Immature natural killer cell (primary cell): Measurements from ENCODE around the gene RAB9B. TPM values are rescaled to one million over a fixed set of nuclear protein-coding genes. Genes with fewer than 3 reads are reported as not detected.

Source experiments
- DNase-seq, 3 donors: peaks; one replicate each; pipeline ENCODE4 v3.0.0; 2022; ENCODE audit warnings: mixed read lengths in 1 of 3
- H3K27ac Mint-ChIP-seq, 6 donors: one replicate each; pipeline ENCODE4 v1.8.0; 2020; ENCODE audit warnings: mixed read lengths in 6 of 6, mild to moderate bottlenecking in 5 of 6, inconsistent platforms in 4 of 6, moderate library complexity in 3 of 6
- H3K27me3 Mint-ChIP-seq, 3 donors: one replicate each; pipeline ENCODE4 v1.8.0; 2020 to 2021; ENCODE audit warnings: low read depth in 3 of 3, mild to moderate bottlenecking in 3 of 3, mixed read lengths in 3 of 3, moderate library complexity in 3 of 3, inconsistent platforms in 1 of 3
- H3K36me3 Mint-ChIP-seq, 3 donors: one replicate each; pipeline ENCODE4 v1.8.0; 2020; ENCODE audit warnings: mixed read lengths in 3 of 3, inconsistent platforms in 2 of 3, mild to moderate bottlenecking in 2 of 3
- H3K4me1 Mint-ChIP-seq, 2 donors: one replicate each; pipeline ENCODE4 v1.8.0; 2020; ENCODE audit warnings: inconsistent platforms in 2 of 2, mild to moderate bottlenecking in 2 of 2, mixed read lengths in 2 of 2, moderate library complexity in 1 of 2
- H3K4me3 Mint-ChIP-seq, 5 donors: one replicate each; pipeline ENCODE4 v1.8.0; 2020; ENCODE audit warnings: mild to moderate bottlenecking in 5 of 5, mixed read lengths in 5 of 5, inconsistent platforms in 3 of 5, moderate library complexity in 3 of 5
- H3K9me3 Mint-ChIP-seq, 6 donors: one replicate each; pipeline ENCODE4 v1.8.0; 2020; ENCODE audit warnings: mild to moderate bottlenecking in 6 of 6, mixed read lengths in 6 of 6, inconsistent platforms in 4 of 6, moderate library complexity in 3 of 6
- polyA plus RNA-seq, 3 donors: library from polyadenylated mRNA; unstranded; fragments of 300-500 nt; fragmentation: Illumina TruSeq; gene quantifications; one replicate each; pipeline ENCODE4 v1.2.3, GENCODE V29; 2021

RAB9B gene
- polyA plus RNA-seq, 3 donors from 2014 or later = 0.33 to 0.43 (median 0.38) TPM

DNA sequence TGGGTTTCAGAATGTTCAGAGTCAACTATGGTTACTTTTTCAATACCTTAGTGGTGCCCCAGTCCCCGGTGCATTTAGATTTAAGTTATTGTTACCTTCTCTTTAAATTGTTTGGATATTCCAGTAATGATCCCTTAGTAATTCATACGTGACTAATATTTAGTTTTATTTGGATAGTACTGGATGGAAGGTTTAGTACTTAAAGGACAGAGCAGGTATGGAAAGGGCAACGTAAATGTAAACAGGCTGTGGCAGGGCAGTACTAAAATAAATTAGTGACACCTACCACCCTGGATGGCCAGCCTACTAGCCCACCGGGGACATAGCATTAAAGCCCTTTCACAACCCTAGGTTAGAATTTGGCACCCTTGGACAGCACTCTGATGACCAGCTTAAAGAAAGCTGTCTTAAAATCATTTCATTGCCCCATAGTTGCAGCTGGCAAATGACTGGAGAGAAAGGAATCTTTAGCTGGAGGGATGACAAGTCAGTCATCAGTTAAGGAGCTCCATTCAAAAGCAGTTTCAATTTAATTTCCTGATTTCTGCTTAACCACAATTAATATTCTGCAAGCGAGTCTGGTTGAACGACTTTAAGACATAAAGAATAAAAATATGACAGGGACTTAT lies 39.0 kb downstream of the RAB9B start:
- no peak for DNase-seq
- peaks cover 0 to 5% (median 2%) of the 10 kb centered on the region in 3 donors for H3K27me3 Mint-ChIP-seq
- H3K4me3 Mint-ChIP-seq = no peak overlapping the region
- H3K4me1 Mint-ChIP-seq = no peaks in the 10 kb centered on the region
- H3K9me3 Mint-ChIP-seq = no peaks in the 10 kb centered on the region
- H3K36me3 Mint-ChIP-seq = no peaks in the 10 kb centered on the region
- H3K27ac Mint-ChIP-seq = no peak overlapping the region

DNA sequence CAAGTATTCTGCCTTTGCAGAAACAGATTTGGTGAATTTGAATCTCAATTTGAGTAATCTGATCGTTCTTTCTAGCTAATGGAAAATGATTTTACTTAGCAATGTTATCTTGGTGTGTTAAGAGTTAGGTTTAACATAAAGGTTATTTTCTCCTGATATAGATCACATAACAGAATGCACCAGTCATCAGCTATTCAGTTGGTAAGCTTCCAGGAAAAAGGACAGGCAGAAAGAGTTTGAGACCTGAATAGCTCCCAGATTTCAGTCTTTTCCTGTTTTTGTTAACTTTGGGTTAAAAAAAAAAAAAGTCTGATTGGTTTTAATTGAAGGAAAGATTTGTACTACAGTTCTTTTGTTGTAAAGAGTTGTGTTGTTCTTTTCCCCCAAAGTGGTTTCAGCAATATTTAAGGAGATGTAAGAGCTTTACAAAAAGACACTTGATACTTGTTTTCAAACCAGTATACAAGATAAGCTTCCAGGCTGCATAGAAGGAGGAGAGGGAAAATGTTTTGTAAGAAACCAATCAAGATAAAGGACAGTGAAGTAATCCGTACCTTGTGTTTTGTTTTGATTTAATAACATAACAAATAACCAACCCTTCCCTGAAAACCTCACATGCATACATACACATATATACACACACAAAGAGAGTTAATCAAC lies 40.1 kb downstream of the RAB9B start:
- H3K9me3 Mint-ChIP-seq = no peaks in the 10 kb centered on the region
- no peak overlapping the region for H3K4me3 Mint-ChIP-seq
- H3K4me1 Mint-ChIP-seq = no peaks in the 10 kb centered on the region
- H3K27ac Mint-ChIP-seq = no peak overlapping the region
- H3K27me3 Mint-ChIP-seq = peaks cover 0 to 5% (median 2%) of the 10 kb centered on the region in 3 donors
- no peak for DNase-seq
- H3K36me3 Mint-ChIP-seq = no peaks in the 10 kb centered on the region

DNA sequence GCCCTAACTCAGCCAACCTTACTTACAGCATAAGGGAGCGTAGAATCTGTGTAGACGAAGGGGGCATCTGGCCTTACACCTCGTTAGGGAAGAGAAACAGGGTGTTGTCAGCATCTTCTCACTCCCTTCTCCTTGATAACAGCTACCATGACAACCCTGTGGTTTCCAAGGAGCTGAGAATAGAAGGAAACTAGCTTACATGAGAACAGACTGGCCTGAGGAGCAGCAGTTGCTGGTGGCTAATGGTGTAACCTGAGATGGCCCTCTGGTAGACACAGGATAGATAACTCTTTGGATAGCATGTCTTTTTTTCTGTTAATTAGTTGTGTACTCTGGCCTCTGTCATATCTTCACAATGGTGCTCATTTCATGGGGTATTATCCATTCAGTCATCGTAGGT lies 40.8 kb downstream of the RAB9B start:
- peaks cover 0 to 5% (median 2%) of the 10 kb centered on the region in 3 donors for H3K27me3 Mint-ChIP-seq
- H3K4me3 Mint-ChIP-seq = no peak overlapping the region
- no peaks in the 10 kb centered on the region for H3K36me3 Mint-ChIP-seq
- DNase-seq = no peak
- H3K9me3 Mint-ChIP-seq = no peaks in the 10 kb centered on the region
- no peaks in the 10 kb centered on the region for H3K4me1 Mint-ChIP-seq
- no peak overlapping the region for H3K27ac Mint-ChIP-seq

DNA sequence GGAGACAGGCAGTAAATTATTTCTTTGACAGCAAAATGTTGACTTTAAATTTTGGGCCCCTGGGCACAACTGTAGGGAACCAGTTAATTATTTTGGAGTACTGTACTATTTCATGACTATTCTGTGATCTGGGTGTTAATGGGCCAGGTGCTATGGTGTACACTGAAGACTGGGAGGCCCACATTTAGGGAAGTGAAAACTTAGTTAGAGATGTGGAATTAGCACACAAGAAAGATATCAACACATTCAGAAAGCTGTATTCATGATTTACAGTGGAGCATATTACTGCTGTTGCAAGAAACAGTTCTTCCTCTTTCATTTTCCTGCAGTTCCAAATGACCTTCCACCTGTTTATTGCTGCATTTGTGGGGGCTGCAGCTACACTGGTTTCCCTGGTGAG lies 43.1 kb downstream of the RAB9B start:
- DNase-seq = no peak
- no peak overlapping the region for H3K27ac Mint-ChIP-seq

DNA sequence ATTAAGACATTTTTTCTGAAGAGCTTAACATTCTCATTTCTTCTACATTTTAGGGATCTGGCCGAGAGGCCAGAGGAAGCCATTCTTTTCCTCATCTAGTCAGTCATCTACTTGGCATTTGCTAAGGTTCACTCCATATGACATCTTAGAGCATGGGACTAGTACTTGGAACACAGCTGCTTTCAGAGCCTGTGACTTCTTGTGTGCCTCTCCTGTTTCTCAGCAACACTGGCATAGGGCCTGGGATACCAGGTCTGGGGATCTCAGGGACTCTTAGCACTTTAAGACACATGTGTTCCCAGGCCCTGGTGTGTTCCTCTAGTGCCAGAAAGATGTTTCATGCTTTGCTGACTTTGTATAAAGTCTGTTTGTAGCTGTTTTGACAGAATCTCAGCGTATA lies 48.1 kb downstream of the RAB9B start:
- Mint-ChIP-seq H3K27me3 (peaks cover 0 to 1% (median 0%) of the 10 kb centered on the region in 3 donors), H3K36me3 (no peaks in the 10 kb centered on the region), H3K4me3 (no peak overlapping the region), H3K9me3 (no peaks in the 10 kb centered on the region), H3K4me1 (no peaks in the 10 kb centered on the region), H3K27ac (no peak overlapping the region)
- DNase-seq = no peak

More for the DNA sequence above, 43.1 kb downstream of the RAB9B start:
- no peaks in the 10 kb centered on the region for H3K4me1 Mint-ChIP-seq
- no peak overlapping the region for H3K4me3 Mint-ChIP-seq
- no peaks in the 10 kb centered on the region for H3K9me3 Mint-ChIP-seq
- H3K27me3 Mint-ChIP-seq = peaks cover 0 to 3% (median 2%) of the 10 kb centered on the region in 3 donors
- H3K36me3 Mint-ChIP-seq = no peaks in the 10 kb centered on the region

DNA sequence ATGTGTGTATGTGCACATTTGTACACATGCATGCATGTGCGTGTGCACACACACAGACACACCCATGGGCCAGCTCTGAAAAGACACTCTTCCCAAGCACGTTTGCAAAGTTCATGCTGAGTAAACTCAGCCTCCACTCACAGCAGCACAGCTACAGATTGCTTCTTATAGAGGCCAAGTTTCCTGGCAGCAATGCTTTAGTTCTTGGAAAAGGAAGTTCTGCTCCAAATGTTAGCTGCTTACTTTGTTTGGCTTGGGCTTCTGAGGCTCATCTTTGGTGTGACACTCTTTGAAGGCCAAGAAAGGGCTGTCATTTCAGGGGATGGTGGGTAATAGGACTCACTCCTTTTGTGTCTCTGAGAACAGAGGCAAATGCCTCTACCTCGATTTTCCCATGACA lies 48.9 kb downstream of the RAB9B start:
- Mint-ChIP-seq H3K4me3 (no peak overlapping the region), H3K4me1 (no peaks in the 10 kb centered on the region), H3K9me3 (no peaks in the 10 kb centered on the region), H3K36me3 (no peaks in the 10 kb centered on the region), H3K27me3 (peaks cover 0 to 1% (median 0%) of the 10 kb centered on the region in 3 donors), H3K27ac (no peak overlapping the region)
- no peak for DNase-seq

DNA sequence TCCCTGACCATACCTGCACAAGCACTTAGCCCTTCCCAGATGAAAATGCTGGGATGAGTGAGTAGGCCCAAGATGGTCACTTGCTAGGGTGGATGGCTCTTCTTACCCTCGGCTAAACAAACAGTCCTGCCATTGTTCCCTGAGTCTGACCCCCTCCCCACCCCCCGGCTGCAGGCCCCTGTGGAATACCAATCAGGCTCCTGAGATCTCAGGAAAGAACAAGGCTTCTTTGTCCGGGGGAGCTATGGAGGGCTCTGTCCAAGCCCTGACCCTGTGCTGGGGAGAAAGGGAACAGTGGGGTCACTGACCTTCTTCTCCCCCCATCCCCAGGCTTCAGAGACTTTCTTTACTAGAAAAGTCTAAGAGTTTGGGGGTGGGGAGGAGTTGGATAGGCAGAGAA lies 49.4 kb downstream of the RAB9B start:
- H3K4me3 Mint-ChIP-seq = no peak overlapping the region
- no peaks in the 10 kb centered on the region for H3K36me3 Mint-ChIP-seq
- no peaks in the 10 kb centered on the region for H3K4me1 Mint-ChIP-seq
- DNase-seq = no peak
- H3K27me3 Mint-ChIP-seq = peaks cover 0 to 1% (median 0%) of the 10 kb centered on the region in 3 donors
- H3K9me3 Mint-ChIP-seq = no peaks in the 10 kb centered on the region
- no peak overlapping the region for H3K27ac Mint-ChIP-seq

DNA sequence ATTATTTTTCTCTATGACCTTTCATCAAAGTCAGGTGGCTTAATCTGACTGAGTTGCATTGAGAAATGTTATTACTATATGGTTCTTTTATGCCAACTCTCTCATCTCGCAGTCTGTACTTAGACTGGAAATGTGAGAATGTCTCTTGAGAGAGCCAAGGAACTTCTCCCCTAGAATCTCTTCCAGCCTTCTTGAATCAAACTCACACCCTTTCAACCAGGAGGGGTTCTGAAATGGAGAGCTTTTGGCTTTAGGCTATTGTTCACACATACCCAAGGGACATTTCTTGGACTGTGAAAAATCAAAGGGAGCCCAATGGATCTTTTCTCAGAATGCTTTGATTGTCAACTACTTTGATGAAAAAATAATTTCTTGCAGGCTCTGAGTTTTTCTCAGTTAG lies 50.4 kb downstream of the RAB9B start:
- Mint-ChIP-seq H3K4me3 (no peak overlapping the region), H3K36me3 (no peaks in the 10 kb centered on the region), H3K4me1 (no peaks in the 10 kb centered on the region), H3K27me3 (peaks cover 0 to 1% (median 0%) of the 10 kb centered on the region in 3 donors), H3K27ac (no peak overlapping the region), H3K9me3 (no peaks in the 10 kb centered on the region)
- no peak for DNase-seq

DNA sequence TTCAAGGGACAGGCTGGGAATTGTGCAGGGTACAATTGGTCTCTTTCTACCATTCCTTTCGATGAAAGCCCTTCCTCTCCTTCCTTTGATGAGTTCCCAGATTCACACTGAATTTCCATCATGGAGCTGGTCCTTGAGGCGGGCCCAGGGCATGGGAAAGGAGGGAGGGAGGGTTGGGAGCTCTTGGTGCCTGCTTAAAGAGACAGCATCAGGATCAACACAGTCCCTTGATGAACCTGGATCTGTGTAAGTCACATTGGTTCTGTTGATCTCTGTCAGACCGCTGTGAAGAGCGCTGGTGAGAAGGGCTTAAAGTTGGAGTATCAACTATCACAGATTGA lies 51.0 kb downstream of the RAB9B start:
- Mint-ChIP-seq H3K27ac (no peak overlapping the region), H3K27me3 (peaks cover 0 to 4% (median 1%) of the 10 kb centered on the region in 3 donors), H3K4me1 (no peaks in the 10 kb centered on the region), H3K9me3 (no peaks in the 10 kb centered on the region), H3K4me3 (no peak overlapping the region), H3K36me3 (no peaks in the 10 kb centered on the region)
- DNase-seq = no peak

DNA sequence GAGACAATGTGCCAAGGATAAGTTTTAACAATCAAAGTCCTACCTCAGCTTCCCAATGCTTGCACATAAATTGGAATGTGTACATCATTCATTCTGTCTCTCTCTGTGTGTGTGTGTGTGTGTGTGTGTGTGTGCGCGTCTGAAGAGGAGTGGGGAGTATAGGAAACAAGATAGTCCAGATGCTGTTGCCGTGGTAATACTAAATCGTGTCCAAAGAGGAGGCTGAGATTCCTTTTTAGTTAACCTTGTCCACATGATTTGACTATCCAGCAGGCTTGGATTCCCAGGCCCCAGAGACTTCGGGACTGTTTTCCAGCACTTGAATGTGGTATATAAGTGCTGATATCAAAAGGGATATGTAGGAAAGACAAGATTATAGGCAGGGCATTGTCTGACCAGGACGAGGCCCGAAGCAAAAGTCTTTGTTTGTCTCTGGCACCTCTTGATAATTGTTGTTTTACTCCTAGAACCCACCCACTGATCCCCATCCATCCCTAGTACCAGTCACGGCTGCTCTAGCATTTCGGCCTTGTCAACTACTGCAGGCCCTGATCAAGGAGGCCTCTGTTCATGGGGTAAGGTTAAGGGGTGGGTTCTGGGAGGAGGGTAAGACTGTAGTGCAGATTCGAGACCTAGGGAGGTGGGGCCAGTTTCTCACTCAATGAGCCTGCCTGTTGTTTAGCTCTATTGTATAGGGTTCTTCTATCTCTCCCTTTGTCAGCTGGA lies 51.6 kb downstream of the RAB9B start:
- no peak for DNase-seq
- H3K9me3 Mint-ChIP-seq = no peaks in the 10 kb centered on the region
- H3K27me3 Mint-ChIP-seq = peaks cover 0 to 5% (median 1%) of the 10 kb centered on the region in 3 donors
- no peak overlapping the region for H3K27ac Mint-ChIP-seq
- H3K36me3 Mint-ChIP-seq = no peaks in the 10 kb centered on the region
- H3K4me3 Mint-ChIP-seq = no peak overlapping the region
- H3K4me1 Mint-ChIP-seq = no peaks in the 10 kb centered on the region

DNA sequence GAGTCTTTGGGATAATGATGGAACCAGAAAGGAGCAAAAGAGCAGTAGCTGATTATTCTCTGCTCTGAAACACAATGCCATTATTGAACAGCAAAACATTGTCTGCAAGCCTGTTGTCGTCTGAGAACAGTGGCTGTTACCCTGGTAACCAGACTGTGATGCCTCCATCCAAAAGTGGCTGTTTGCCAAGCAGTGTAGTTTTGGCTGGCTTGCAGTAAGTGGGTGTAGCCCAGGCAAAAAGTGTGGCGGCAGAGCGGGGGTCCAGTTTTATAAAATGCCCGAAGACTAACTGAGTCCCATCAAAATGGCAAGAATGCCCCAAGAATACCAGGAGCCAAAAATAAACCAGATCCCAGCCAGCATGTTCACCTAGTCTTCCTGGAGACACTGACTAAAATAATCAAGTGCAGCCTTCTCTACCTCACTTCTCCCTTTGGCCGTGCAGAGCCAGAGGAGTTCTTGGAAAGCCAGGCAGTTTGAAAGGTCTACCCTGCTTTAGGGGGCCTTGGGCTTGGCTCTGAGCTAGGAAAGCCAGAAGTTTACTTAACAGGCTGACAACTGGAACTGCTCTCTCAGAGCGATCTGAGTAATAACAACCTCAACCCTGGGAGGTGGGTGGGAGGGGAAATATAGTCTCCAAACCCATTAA lies 52.8 kb downstream of the RAB9B start:
- Mint-ChIP-seq H3K4me1 (no peaks in the 10 kb centered on the region), H3K27ac (no peak overlapping the region), H3K27me3 (peaks cover 0 to 9% (median 1%) of the 10 kb centered on the region in 3 donors), H3K36me3 (no peaks in the 10 kb centered on the region), H3K4me3 (no peak overlapping the region), H3K9me3 (no peaks in the 10 kb centered on the region)
- DNase-seq = no peak

DNA sequence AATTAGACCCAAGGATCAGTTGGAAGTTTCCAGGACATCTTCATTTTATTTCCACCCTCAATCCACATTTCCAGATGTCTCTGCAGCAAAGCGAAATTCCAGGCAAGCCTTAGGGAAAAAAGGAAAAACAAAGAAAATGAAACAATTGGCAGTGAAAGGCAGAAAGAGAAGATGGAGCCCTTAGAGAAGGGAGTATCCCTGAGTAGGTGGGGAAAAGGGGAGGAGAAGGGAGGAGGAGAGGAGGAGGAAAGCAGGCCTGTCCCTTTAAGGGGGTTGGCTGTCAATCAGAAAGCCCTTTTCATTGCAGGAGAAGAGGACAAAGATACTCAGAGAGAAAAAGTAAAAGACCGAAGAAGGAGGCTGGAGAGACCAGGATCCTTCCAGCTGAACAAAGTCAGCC lies 55.5 kb downstream of the RAB9B start, which contains the start of gene PLP1:
PLP1 (plus strand) TSS at position 295 of the 400 bp plus-strand sequence. CDS start 156 bp downstream, outside the sequence.
- H3K4me1 Mint-ChIP-seq = no peaks in the 10 kb centered on the region
- no peak within 1 kb of the TSS for H3K27ac Mint-ChIP-seq
- no peaks in the 10 kb centered on the region for H3K9me3 Mint-ChIP-seq
- peaks cover 0 to 9% (median 1%) of the 10 kb centered on the region in 3 donors for H3K27me3 Mint-ChIP-seq
- no peak within 1 kb of the TSS for H3K4me3 Mint-ChIP-seq
- DNase-seq = no peak
- no peaks in the 10 kb centered on the region for H3K36me3 Mint-ChIP-seq

DNA sequence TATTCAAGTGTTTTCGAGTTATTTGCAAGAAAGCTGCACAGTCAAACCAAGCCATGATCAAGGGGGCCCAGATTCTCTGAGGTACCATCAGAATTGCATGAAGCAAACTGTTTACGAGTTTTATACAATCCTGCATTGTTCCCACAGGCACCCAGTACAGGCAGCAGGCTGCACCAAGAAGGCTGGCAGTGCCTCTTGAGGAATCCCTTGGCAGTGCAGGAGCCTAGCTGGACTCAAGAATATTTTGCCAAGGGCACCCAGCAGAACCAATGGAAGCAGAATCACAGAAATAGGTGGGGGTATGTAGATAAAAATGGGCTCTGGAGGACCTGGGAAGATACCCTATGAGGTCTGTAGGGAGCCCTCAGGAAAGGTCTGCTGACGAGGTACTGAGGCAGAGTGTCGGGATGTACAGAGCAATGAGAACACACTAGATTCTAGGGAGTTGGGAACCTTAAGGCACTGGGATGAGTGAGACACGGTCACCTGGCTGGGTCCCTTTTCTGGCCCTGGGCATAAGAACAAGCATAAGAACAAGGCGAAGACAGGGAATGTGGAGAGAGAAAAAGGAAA lies 57.9 kb downstream of the RAB9B start:
- no peaks in the 10 kb centered on the region for H3K9me3 Mint-ChIP-seq
- peak overlapping the region in 1 of 6 donors; percentile 2 for H3K27ac Mint-ChIP-seq
- H3K4me1 Mint-ChIP-seq = no peaks in the 10 kb centered on the region
- no peak for DNase-seq
- H3K36me3 Mint-ChIP-seq = no peaks in the 10 kb centered on the region
- no peak overlapping the region for H3K4me3 Mint-ChIP-seq
- H3K27me3 Mint-ChIP-seq = peaks cover 0 to 9% (median 2%) of the 10 kb centered on the region in 3 donors

DNA sequence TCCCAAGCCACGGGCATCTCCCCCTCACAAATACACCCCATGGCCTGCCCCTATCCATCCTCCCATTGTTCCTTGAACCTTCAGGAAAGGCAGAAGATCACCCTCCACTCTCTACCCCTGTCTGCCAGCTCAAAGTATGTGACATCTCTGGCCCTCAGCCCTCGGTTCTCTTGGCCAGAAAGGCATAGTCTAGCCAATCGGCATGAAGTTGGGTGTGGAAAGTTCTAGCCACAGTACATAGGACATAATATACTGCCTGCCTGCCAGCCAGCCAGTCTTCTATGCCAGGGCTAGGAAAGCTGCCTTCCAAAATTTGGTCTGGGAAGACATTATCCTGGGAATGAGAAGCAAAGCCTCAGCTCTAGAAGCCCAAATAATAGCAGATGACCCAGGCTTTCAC lies 58.6 kb downstream of the RAB9B start:
- H3K27me3 Mint-ChIP-seq = peaks cover 0 to 9% (median 2%) of the 10 kb centered on the region in 3 donors
- no peaks in the 10 kb centered on the region for H3K9me3 Mint-ChIP-seq
- no peaks in the 10 kb centered on the region for H3K36me3 Mint-ChIP-seq
- H3K4me3 Mint-ChIP-seq = no peak overlapping the region
- peak overlapping the region in 1 of 6 donors; percentile 8 for H3K27ac Mint-ChIP-seq
- no peak for DNase-seq
- no peaks in the 10 kb centered on the region for H3K4me1 Mint-ChIP-seq
